ENCODE measurements around the gene ARHGEF3.

- TF ChIP-seq, protein P1, sequence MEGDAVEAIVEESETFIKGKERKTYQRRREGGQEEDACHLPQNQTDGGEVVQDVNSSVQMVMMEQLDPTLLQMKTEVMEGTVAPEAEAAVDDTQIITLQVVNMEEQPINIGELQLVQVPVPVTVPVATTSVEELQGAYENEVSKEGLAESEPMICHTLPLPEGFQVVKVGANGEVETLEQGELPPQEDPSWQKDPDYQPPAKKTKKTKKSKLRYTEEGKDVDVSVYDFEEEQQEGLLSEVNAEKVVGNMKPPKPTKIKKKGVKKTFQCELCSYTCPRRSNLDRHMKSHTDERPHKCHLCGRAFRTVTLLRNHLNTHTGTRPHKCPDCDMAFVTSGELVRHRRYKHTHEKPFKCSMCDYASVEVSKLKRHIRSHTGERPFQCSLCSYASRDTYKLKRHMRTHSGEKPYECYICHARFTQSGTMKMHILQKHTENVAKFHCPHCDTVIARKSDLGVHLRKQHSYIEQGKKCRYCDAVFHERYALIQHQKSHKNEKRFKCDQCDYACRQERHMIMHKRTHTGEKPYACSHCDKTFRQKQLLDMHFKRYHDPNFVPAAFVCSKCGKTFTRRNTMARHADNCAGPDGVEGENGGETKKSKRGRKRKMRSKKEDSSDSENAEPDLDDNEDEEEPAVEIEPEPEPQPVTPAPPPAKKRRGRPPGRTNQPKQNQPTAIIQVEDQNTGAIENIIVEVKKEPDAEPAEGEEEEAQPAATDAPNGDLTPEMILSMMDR (IDR thresholded peaks at IDR 0.05; ENCODE audit: low read depth, low read length, poor library complexity, severe bottlenecking): no peak
- no peak for TF ChIP-seq EZH2phosphoT487 (IDR thresholded peaks at IDR 0.05; ENCODE audit: borderline replicate concordance, low read length)
Observed at GRCh38 chr3:56711344-56711743, 90.4 kb downstream of the ARHGEF3 start.
